NCI-H748 treated with DMSO at 0.1 percent for 48 hours (cell line): ENCODE measurements around the gene CCDC192.
"Not testable (repeated sequence)": the region's sequence is repeated elsewhere in the genome, so short reads cannot be mapped to it uniquely, and the experiment has no call there.

Experiments used
- DNase-seq: peaks from one replicate; lab custom pipeline; 2025; lab: John Stamatoyannopoulos, UW

The CCDC192 gene

GRCh38 chr5:127699416-127699815, 3.8 kb upstream of the CCDC192 start:
- no peak for DNase-seq

- DNase-seq, result no peak
Observed at GRCh38 chr5:127700237-127700766, 2.9 kb upstream of the CCDC192 start.

- no peak for DNase-seq
Observed at GRCh38 chr5:127702434-127702833, 757 bp upstream of the CCDC192 start.

GRCh38 chr5:127705120-127705892, 2.1 kb downstream of the CCDC192 start:
- no peak for DNase-seq

GRCh38 chr5:127706691-127707090, 3.5 kb downstream of the CCDC192 start:
- no peak for DNase-seq

- no peak for DNase-seq
Observed at GRCh38 chr5:127707209-127707608, 4.0 kb downstream of the CCDC192 start.

- DNase-seq, result not testable (repeated sequence)
Observed at GRCh38 chr5:127713083-127713482, 9.9 kb downstream of the CCDC192 start.

GRCh38 chr5:127718181-127718580, 15.0 kb downstream of the CCDC192 start:
- no peak for DNase-seq

GRCh38 chr5:127723571-127723970, 20.4 kb downstream of the CCDC192 start:
- DNase-seq, result no peak

- no peak for DNase-seq
Observed at GRCh38 chr5:127725673-127726072, 22.5 kb downstream of the CCDC192 start.

GRCh38 chr5:127732963-127733362, 29.8 kb downstream of the CCDC192 start:
- no peak for DNase-seq

- not testable (repeated sequence) for DNase-seq
Observed at GRCh38 chr5:127739348-127739747, 36.2 kb downstream of the CCDC192 start.

- peak; percentile 10 for DNase-seq
Observed at GRCh38 chr5:127739807-127740384, 36.7 kb downstream of the CCDC192 start.

GRCh38 chr5:127741412-127741811, 38.2 kb downstream of the CCDC192 start:
- no peak for DNase-seq

- DNase-seq, result no peak
Observed at GRCh38 chr5:127744241-127744640, 41.0 kb downstream of the CCDC192 start.

GRCh38 chr5:127746756-127747155, 43.6 kb downstream of the CCDC192 start:
- DNase-seq, result no peak

- peak; percentile 66 for DNase-seq
Observed at GRCh38 chr5:127752503-127753265, 49.5 kb downstream of the CCDC192 start.

GRCh38 chr5:127754259-127754658, 51.1 kb downstream of the CCDC192 start:
- DNase-seq, result no peak

- DNase-seq, result no peak
Observed at GRCh38 chr5:127754706-127755105, 51.5 kb downstream of the CCDC192 start.

GRCh38 chr5:127757576-127757975, 54.4 kb downstream of the CCDC192 start:
- DNase-seq, result no peak

GRCh38 chr5:127758766-127759283, 55.6 kb downstream of the CCDC192 start:
- DNase-seq, result no peak

- DNase-seq, result no peak
Observed at GRCh38 chr5:127761869-127762268, 58.7 kb downstream of the CCDC192 start.
